Suprapubic skin (tissue), 4 donors: Measurements from ENCODE around the gene EIF1AD. TPM values are rescaled to one million over a fixed set of nuclear protein-coding genes. Genes with fewer than 3 reads are reported as not detected.

Experiments
- DNase-seq, 2 donors: peaks; one replicate each; pipeline ENCODE4 v3.0.0-alpha.2; 2019; ENCODE audit warnings: low spot score in 2 of 2
- H3K27ac ChIP-seq: fragments of 200-600 bp; sonication (generic); one replicate; pipeline ENCODE4 v1.5.1; 2019
- H3K27me3 ChIP-seq: fragments of 200-600 bp; sonication (generic); one replicate; pipeline ENCODE4 v1.5.1; 2019
- H3K36me3 ChIP-seq: fragments of 200-600 bp; sonication (generic); one replicate; pipeline ENCODE4 v1.5.1; 2019
- H3K4me1 ChIP-seq: fragments of 200-600 bp; sonication (generic); one replicate; pipeline ENCODE4 v1.5.1; 2019
- H3K4me3 ChIP-seq: fragments of 200-600 bp; sonication (generic); one replicate; pipeline ENCODE4 v1.5.1; 2019; ENCODE audit warnings: mild to moderate bottlenecking
- H3K9me3 ChIP-seq: fragments of 200-600 bp; sonication (generic); one replicate; pipeline ENCODE4 v1.5.1; 2019
- EP300 ChIP-seq: sonication (generic); formaldehyde crosslinking; IDR thresholded peaks from one replicate; pipeline ENCODE4 v1.6.1; 2017; ENCODE audit warnings: antibody characterized with exemption
- POLR2A ChIP-seq, 2 donors: fragments of 450-650 bp; IDR thresholded peaks; one replicate each; pipeline ENCODE4 v1.6.1; 2017; ENCODE audit warnings: antibody characterized with exemption in 2 of 2, mild to moderate bottlenecking in 2 of 2, moderate library complexity in 2 of 2
- POLR2AphosphoS5 ChIP-seq, 3 donors: sonication (generic); formaldehyde crosslinking; IDR thresholded peaks; one replicate each; pipeline ENCODE4 v1.6.1; 2017; ENCODE audit warnings: antibody characterized with exemption in 3 of 3
- WGBS: methylation state at CpG from one replicate; pipeline ENCODE4 v1.1.5; 2018; 5-methylcytosine and 5-hydroxymethylcytosine counted together
- total RNA-seq, 4 donors: library from RNA; depleted of rRNA; stranded (reverse); fragments of >200 nt; gene quantifications; one replicate each; pipeline ENCODE4 v1.1.0, GENCODE V29; 2016
- TF ChIP-seq, protein P1 (sequence below), 2 donors: fragments of 200-600 bp in 1 of 2; fragments of 450-650 bp in 1 of 2; sonication (generic) in 1 of 2; IDR thresholded peaks; one replicate each; pipeline ENCODE4 v1.5.1; 2016 to 2019; ENCODE audit warnings: antibody characterized with exemption in 2 of 2, mild to moderate bottlenecking in 1 of 2, moderate library complexity in 1 of 2

The EIF1AD gene
- total RNA-seq, 4 donors from 2014 or later: 51.8 to 61.6 (median 55.9) TPM

DNA sequence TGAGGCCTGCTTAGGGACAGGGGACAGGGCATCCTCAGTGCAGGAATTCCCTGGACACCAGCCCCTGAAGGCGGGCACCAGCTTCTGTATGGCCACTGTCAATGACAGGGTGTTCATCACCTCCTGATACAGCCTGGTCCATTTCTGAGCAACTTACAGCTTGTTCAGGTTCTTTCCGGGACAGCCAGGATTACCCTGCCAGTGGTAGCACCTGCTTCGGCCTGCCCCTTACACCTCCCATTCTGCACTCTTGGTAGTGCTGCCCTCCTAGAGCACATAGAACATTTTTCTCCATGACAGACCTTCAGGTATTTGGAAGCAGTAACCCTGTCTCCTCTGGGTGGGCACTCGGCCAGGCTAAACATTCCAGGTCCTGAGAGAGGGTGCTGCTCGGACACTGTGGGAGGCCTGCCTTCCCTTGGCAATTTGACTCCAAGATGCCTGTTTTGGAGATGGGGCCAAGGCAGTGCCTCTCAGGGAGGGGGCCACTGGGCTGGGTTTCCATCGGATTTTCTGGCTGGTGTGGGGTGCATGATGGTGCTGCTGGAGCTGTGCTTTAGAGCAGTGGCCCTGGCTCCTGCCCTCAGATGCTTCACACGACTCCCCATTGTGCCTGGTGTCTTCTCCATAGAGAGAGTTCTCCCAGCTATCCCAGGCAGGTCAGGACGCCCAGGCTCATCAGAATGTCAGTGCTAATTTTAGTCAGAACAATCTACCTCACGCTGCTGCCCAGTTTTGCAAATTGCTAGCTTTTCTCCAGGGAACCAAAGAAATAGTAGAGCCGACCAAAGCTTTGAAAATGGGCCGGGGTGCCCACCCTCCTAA lies 45.8 kb upstream of the EIF1AD start:
- no peaks in the 10 kb centered on the region for H3K9me3 ChIP-seq
- no peaks in the 10 kb centered on the region for H3K36me3 ChIP-seq
- peaks cover 20% of the 10 kb centered on the region for H3K27me3 ChIP-seq
- no peak for DNase-seq
- H3K4me1 ChIP-seq: peaks cover 15% of the 10 kb centered on the region
- no peak for TF ChIP-seq POLR2AphosphoS5 (IDR thresholded peaks at IDR 0.05)
- TF ChIP-seq POLR2A (IDR thresholded peaks at IDR 0.05): no peak
- TF ChIP-seq EP300: no peak
- TF ChIP-seq, protein P1, sequence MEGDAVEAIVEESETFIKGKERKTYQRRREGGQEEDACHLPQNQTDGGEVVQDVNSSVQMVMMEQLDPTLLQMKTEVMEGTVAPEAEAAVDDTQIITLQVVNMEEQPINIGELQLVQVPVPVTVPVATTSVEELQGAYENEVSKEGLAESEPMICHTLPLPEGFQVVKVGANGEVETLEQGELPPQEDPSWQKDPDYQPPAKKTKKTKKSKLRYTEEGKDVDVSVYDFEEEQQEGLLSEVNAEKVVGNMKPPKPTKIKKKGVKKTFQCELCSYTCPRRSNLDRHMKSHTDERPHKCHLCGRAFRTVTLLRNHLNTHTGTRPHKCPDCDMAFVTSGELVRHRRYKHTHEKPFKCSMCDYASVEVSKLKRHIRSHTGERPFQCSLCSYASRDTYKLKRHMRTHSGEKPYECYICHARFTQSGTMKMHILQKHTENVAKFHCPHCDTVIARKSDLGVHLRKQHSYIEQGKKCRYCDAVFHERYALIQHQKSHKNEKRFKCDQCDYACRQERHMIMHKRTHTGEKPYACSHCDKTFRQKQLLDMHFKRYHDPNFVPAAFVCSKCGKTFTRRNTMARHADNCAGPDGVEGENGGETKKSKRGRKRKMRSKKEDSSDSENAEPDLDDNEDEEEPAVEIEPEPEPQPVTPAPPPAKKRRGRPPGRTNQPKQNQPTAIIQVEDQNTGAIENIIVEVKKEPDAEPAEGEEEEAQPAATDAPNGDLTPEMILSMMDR (IDR thresholded peaks at IDR 0.05): no peak
- 79% methylated on average over 11 of the region's 11 CpGs for WGBS
- H3K4me3 ChIP-seq: no peak overlapping the region
- H3K27ac ChIP-seq: no peak overlapping the region

DNA sequence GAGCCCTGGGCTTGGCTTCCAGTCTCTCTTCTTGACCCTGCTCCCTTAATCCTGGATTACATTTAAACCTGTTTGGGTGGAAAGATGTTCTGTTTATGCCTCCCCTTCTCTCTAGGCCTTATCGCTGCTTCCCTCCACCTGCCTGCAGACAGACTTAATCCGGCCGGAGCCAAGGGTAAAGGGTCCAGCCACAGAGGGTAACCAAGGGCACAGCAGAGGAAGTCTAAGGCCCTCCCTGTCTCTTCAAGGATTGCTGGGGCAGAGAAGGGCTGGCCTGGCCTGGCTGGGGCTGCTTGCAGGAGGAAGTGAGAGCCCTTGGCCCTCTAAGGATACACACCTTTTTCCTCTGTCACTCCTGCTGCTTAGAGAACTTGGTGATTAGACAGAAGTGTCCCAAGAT lies 44.9 kb upstream of the EIF1AD start:
- Histone ChIP-seq H3K27ac (no peak overlapping the region), H3K36me3 (no peaks in the 10 kb centered on the region), H3K4me3 (no peak overlapping the region), H3K27me3 (peaks cover 20% of the 10 kb centered on the region), H3K9me3 (no peaks in the 10 kb centered on the region), H3K4me1 (peaks cover 13% of the 10 kb centered on the region)
- 95% methylated on average over 3 of the region's 3 CpGs for WGBS
- no peak for DNase-seq
- TF ChIP-seq POLR2A (IDR thresholded peaks at IDR 0.05): no peak
- no peak for TF ChIP-seq POLR2AphosphoS5 (IDR thresholded peaks at IDR 0.05)
- TF ChIP-seq, protein P1 (IDR thresholded peaks at IDR 0.05): no peak
- TF ChIP-seq EP300: no peak

DNA sequence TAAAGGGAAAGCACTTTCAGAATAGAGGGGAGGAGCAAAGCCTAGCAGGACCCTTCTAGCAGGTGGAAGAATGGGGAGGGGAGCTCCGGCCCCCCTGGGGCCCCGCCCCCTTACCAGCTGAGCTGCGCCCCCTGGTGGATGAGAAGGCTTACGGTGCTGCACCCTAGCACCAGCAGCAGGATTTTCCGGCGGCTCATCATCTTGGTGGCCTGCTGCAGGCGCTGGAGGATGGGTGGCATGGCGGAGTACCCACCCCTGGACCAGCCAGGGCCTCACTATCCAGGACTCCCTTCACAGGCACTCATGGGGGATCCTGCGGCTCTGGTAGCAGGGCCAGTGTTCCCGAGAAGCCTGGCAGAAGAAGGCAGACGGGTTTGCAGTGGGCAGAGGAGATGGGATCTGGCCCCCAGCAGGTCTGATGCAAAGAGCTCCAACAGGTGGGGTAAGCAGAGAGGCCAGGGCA lies 43.3 kb upstream of the EIF1AD start:
- H3K4me1 ChIP-seq: peaks cover 6% of the 10 kb centered on the region
- no peaks in the 10 kb centered on the region for H3K36me3 ChIP-seq
- TF ChIP-seq, protein P1 (IDR thresholded peaks at IDR 0.05): peak; percentile 84 to 93
- TF ChIP-seq EP300: no peak
- no peaks in the 10 kb centered on the region for H3K9me3 ChIP-seq
- DNase-seq: peak in 1 of 2 donors; percentile 85
- no peak overlapping the region for H3K4me3 ChIP-seq
- H3K27ac ChIP-seq: no peak overlapping the region
- peaks cover 20% of the 10 kb centered on the region for H3K27me3 ChIP-seq
- 0% methylated on average over 2 of the region's 11 CpGs for WGBS

DNA sequence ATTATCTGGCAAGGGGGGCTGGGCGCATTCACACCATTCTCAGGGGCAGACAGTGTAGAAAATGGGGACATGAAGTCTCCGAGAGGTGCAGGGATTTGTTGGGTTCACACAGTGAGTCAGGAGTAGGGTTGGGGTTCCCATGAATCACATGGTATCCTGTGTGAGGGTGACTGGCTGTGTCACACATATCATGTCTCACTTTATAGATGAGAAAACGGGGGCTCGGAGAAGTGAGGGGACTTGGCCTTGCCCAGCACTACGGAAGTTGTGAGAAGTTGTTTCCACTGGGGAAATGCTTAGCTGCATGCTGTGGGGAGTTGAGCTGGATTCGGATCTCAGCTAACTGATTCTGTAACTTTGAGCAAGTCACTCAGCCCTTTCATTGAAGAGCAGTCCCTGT lies 42.8 kb upstream of the EIF1AD start:
- H3K4me3 ChIP-seq: no peak overlapping the region
- peaks cover 6% of the 10 kb centered on the region for H3K4me1 ChIP-seq
- H3K36me3 ChIP-seq: no peaks in the 10 kb centered on the region
- H3K9me3 ChIP-seq: no peaks in the 10 kb centered on the region
- TF ChIP-seq EP300: no peak
- no peak for TF ChIP-seq POLR2A (IDR thresholded peaks at IDR 0.05)
- TF ChIP-seq, protein P1 (IDR thresholded peaks at IDR 0.05): no peak
- no peak for TF ChIP-seq POLR2AphosphoS5 (IDR thresholded peaks at IDR 0.05)
- peaks cover 20% of the 10 kb centered on the region for H3K27me3 ChIP-seq
- no peak for DNase-seq
- no peak overlapping the region for H3K27ac ChIP-seq
- 63% methylated on average over 6 of the region's 6 CpGs for WGBS

DNA sequence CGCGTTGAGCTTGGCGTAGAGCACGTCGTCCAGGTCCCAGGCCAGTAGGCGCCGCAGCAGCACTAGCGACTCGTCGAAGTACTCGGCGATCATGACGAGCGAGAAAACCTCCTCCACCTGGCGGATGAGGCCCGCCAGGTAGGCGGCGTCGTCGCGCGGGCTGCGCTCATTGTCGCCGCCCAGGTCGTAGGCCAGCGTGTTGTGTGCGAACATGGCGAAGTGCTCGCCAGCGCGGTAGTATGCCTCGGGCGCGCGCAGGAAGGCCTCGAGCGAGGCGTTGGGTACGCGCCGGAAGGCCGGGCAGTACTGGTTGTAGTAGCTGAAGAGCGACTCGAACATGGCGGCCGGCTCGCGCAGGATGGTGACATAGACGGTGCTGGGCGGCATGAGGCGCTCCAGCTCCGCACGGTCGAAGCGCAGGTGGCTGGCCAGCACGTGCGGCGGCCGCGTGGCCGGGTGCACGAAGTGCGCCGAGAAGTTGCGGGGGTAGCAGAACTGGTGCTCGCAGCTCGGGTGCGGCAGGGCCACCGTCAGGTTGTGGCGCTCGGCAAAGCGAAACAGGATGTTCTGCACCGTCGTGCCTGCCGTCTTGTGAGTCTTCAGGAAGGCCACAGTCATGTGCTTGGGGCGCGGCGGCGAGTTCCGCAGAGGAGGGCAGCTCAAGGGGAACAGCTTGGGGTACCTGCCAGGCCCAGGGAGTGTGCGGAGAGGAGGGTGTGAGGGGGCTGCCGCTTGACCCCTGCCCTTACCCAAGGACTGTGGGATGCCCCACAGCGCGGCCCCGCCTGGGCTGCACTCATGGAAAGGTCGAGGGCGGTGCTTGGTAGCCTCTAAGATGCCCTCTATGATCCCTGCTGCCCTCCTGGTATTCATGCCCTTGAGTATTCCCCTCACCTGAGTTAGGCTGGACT lies 41.3 kb upstream of the EIF1AD start:
- no peak for DNase-seq
- H3K4me3 ChIP-seq: no peak overlapping the region
- no peaks in the 10 kb centered on the region for H3K9me3 ChIP-seq
- TF ChIP-seq EP300: no peak
- no peak for TF ChIP-seq POLR2A (IDR thresholded peaks at IDR 0.05)
- no peak for TF ChIP-seq POLR2AphosphoS5 (IDR thresholded peaks at IDR 0.05)
- TF ChIP-seq, protein P1 (IDR thresholded peaks at IDR 0.05): no peak
- H3K36me3 ChIP-seq: no peaks in the 10 kb centered on the region
- WGBS: 95% methylated on average over 87 of the region's 88 CpGs
- peaks cover 5% of the 10 kb centered on the region for H3K27me3 ChIP-seq
- H3K4me1 ChIP-seq: peaks cover 6% of the 10 kb centered on the region
- H3K27ac ChIP-seq: no peak overlapping the region
